Frontal cortex (tissue), 4 donors: ENCODE measurements around the gene DMAC2L. TPM values are rescaled to one million over a fixed set of nuclear protein-coding genes. Genes with fewer than 3 reads are reported as not detected.

Source experiments
- DNase-seq, 2 donors: peaks; one replicate each; pipeline ENCODE4 v3.0.0; 2012; ENCODE audit warnings: low spot score in 2 of 2
- FAIRE-seq: peaks from 2 replicates; lab custom pipeline; 2012; peaks lifted over from hg19 to GRCh38; lab: Jason Lieb, UNC
- total RNA-seq: library from RNA; depleted of rRNA; stranded (reverse); fragments of >200 nt; gene quantifications from one replicate; pipeline ENCODE4 v1.2.3, GENCODE V29; 2014
- donor health status: control.
- donor health status: control.
- donor health status: control.

Gene DMAC2L
- total RNA-seq, 1 donor from 2014 or later: 7.7 TPM

- DNase-seq (no peak), FAIRE-seq (no peak)
These were observed 8.2 kb downstream of the DMAC2L start for GRCh38 chr14:50320283-50320682.

- FAIRE-seq (no peak), DNase-seq (peak in 1 of 2 donors; percentile 57)
These were observed 9.0 kb downstream of the DMAC2L start for GRCh38 chr14:50321009-50321660.

- FAIRE-seq (no peak), DNase-seq (no peak)
These were observed 19.5 kb downstream of the DMAC2L start for GRCh38 chr14:50331596-50331995.

- no peak for FAIRE-seq
- DNase-seq: no peak
These were observed 20.9 kb downstream of the DMAC2L start for GRCh38 chr14:50333014-50333509.

- no peak for DNase-seq
- FAIRE-seq: no peak
These were observed 22.1 kb downstream of the DMAC2L start for GRCh38 chr14:50334211-50334610.

- peak; percentile 46 for DNase-seq
- FAIRE-seq: no peak
These were observed 23.3 kb downstream of the DMAC2L start for GRCh38 chr14:50335389-50335788.

GRCh38 chr14:50335989-50336824 lies 24.1 kb downstream of the DMAC2L start:
- FAIRE-seq: no peak
- peak in 1 of 2 donors; percentile 42 for DNase-seq

- FAIRE-seq: no peak
These were observed 26.5 kb downstream of the DMAC2L start for GRCh38 chr14:50338587-50338986.

GRCh38 chr14:50339178-50339804 lies 27.2 kb downstream of the DMAC2L start:
- DNase-seq (no peak), FAIRE-seq (no peak)

More at GRCh38 chr14:50338587-50338986, 26.5 kb downstream of the DMAC2L start:
- DNase-seq: no peak

GRCh38 chr14:50340045-50340444 lies 27.9 kb downstream of the DMAC2L start:
- no peak for FAIRE-seq
- no peak for DNase-seq

- DNase-seq (no peak), FAIRE-seq (no peak)
These were observed 28.8 kb downstream of the DMAC2L start for GRCh38 chr14:50340963-50341362.

- no peak for FAIRE-seq
- peak; percentile 51 to 58 for DNase-seq
These were observed 30.3 kb downstream of the DMAC2L start for GRCh38 chr14:50342221-50343078.

- FAIRE-seq (no peak), DNase-seq (no peak)
These were observed 31.3 kb downstream of the DMAC2L start for GRCh38 chr14:50343434-50343833.

GRCh38 chr14:50344116-50344775 lies 32.1 kb downstream of the DMAC2L start:
- no peak for FAIRE-seq

GRCh38 chr14:50344876-50345563 lies 32.9 kb downstream of the DMAC2L start:
- no peak for FAIRE-seq
- DNase-seq: no peak

More at GRCh38 chr14:50344116-50344775, 32.1 kb downstream of the DMAC2L start:
- no peak for DNase-seq

- DNase-seq (no peak), FAIRE-seq (no peak)
These were observed 33.8 kb downstream of the DMAC2L start for GRCh38 chr14:50345846-50346422.

- FAIRE-seq (no peak), DNase-seq (no peak)
These were observed 35.4 kb downstream of the DMAC2L start for GRCh38 chr14:50347521-50347920.

- DNase-seq (no peak), FAIRE-seq (no peak)
These were observed 36.8 kb downstream of the DMAC2L start for GRCh38 chr14:50348933-50349332.
